ENCODE measurements around the gene TMEM106B. TPM values are rescaled to one million over a fixed set of nuclear protein-coding genes. Genes with fewer than 3 reads are reported as not detected.
A peak's percentile ranks its signal among the peaks of the same experiment; 100 is the strongest.

TMEM106B gene
- total RNA-seq, 5 donors from 2014 or later (not counting 1 experiment from before 2014, with no cell fraction given) = 30.8 to 45.9 (median 38.7) TPM

GRCh38 chr7:12244694-12245093 is 33.6 kb downstream of the TMEM106B start:
- Histone ChIP-seq H3K27ac (ENCODE audit: low read length) (no peak overlapping the region), H3K4me3 (ENCODE audit: control insufficient read depth in 1 of 2, extremely low read depth in 1 of 2, low read length in 1 of 2) (no peak overlapping the region), H3K36me3 (ENCODE audit: control insufficient read depth in 2 of 2, extremely low read depth in 1 of 2, insufficient read depth in 1 of 2, low read length in 1 of 2) (no peaks in the 10 kb centered on the region), H3K4me1 (ENCODE audit: control insufficient read depth in 1 of 2, extremely low read depth in 1 of 2, insufficient read depth in 2 of 2, low read length in 2 of 2) (no peaks in the 10 kb centered on the region), H3K27me3 (replicated peaks in 1 of 2; ENCODE audit: control insufficient read depth in 2 of 2, extremely low read depth in 1 of 2, insufficient read depth in 2 of 2, low read length in 1 of 2) (no peaks in the 10 kb centered on the region), H3K9me3 (no peaks in the 10 kb centered on the region)
- ChIA-PET POLR2A (interaction anchor here in 1 of 2 donors (0.6 kb wide), 1 partner anchor 17 kb away, joined by 3 read pairs; no protein-coding TSS in a partner anchor), CTCF (interaction anchor here in 1 of 2 donors (0.7 kb wide), 1 partner anchor 20 kb away, joined by 5 read pairs; no protein-coding TSS in a partner anchor)
- Mint-ChIP-seq H3K4me1 (peaks cover 8 to 11% (median 9%) of the 10 kb centered on the region in 3 donors), H3K36me3 (peaks cover 18% of the 10 kb centered on the region), H3K9me3 (peaks cover 0 to 4% (median 0%) of the 10 kb centered on the region in 3 donors), H3K4me3 (no peak overlapping the region), H3K27me3 (no peaks in the 10 kb centered on the region), H3K27ac (no peak overlapping the region)
- ATAC-seq (replicated peaks in 1 of 4) (no peak), DNase-seq (no peak)
- WGBS (ENCODE audit: insufficient coverage) = no CpG with 5 or more reads among the region's 2 CpGs

- Mint-ChIP-seq H3K9me3 (peaks cover 5 to 22% (median 11%) of the 10 kb centered on the region in 3 donors), H3K27me3 (no peaks in the 10 kb centered on the region), H3K36me3 (peaks cover 12% of the 10 kb centered on the region), H3K27ac (no peak overlapping the region), H3K4me3 (no peak overlapping the region), H3K4me1 (peaks cover 0 to 1% (median 0%) of the 10 kb centered on the region in 3 donors)
- DNase-seq = no peak
- Histone ChIP-seq H3K9me3 (no peaks in the 10 kb centered on the region), H3K4me3 (ENCODE audit: control insufficient read depth in 1 of 2, extremely low read depth in 1 of 2, low read length in 1 of 2) (no peak overlapping the region), H3K36me3 (ENCODE audit: control insufficient read depth in 2 of 2, extremely low read depth in 1 of 2, insufficient read depth in 1 of 2, low read length in 1 of 2) (no peaks in the 10 kb centered on the region), H3K27me3 (replicated peaks in 1 of 2; ENCODE audit: control insufficient read depth in 2 of 2, extremely low read depth in 1 of 2, insufficient read depth in 2 of 2, low read length in 1 of 2) (no peaks in the 10 kb centered on the region), H3K27ac (ENCODE audit: low read length) (no peak overlapping the region), H3K4me1 (ENCODE audit: control insufficient read depth in 1 of 2, extremely low read depth in 1 of 2, insufficient read depth in 2 of 2, low read length in 2 of 2) (no peaks in the 10 kb centered on the region)
- ChIA-PET CTCF (interaction anchor here in 1 of 2 donors (0.6 kb wide), 1 partner anchor 53 kb away, joined by 4 read pairs; no protein-coding TSS in a partner anchor), POLR2A (no interaction called here)
- 86% methylated on average over 1 of the region's 3 CpGs for WGBS (ENCODE audit: insufficient coverage)
- no peak for ATAC-seq (replicated peaks in 1 of 4)
These were observed 38.6 kb downstream of the TMEM106B start for GRCh38 chr7:12249706-12250105.

DNA sequence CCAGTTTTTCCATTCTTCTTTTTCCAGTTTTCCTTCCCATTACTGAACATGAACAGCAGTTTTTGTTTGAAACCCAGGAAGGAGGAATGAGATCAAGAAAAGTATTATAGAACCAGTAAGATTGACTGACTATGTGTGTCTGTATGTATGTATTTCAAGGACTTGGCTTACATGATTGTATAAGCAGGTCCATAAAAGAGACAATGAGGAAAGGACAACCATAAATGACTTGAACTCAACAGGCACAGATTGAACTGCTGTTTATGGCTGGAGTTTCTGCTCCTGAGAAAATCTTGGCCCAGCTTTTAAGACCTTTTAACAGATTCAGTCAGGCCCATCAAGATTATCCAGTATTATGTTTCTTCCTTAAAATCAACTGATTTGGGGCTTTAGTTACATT is 39.1 kb downstream of the TMEM106B start:
- Histone ChIP-seq H3K9me3 (no peaks in the 10 kb centered on the region), H3K4me1 (ENCODE audit: control insufficient read depth in 1 of 2, extremely low read depth in 1 of 2, insufficient read depth in 2 of 2, low read length in 2 of 2) (no peaks in the 10 kb centered on the region), H3K27ac (ENCODE audit: low read length) (no peak overlapping the region), H3K27me3 (replicated peaks in 1 of 2; ENCODE audit: control insufficient read depth in 2 of 2, extremely low read depth in 1 of 2, insufficient read depth in 2 of 2, low read length in 1 of 2) (no peaks in the 10 kb centered on the region), H3K4me3 (ENCODE audit: control insufficient read depth in 1 of 2, extremely low read depth in 1 of 2, low read length in 1 of 2) (no peak overlapping the region), H3K36me3 (ENCODE audit: control insufficient read depth in 2 of 2, extremely low read depth in 1 of 2, insufficient read depth in 1 of 2, low read length in 1 of 2) (no peaks in the 10 kb centered on the region)
- DNase-seq = no peak
- peaks cover 0 to 1% (median 0%) of the 10 kb centered on the region in 3 donors for H3K4me1 Mint-ChIP-seq
- no peaks in the 10 kb centered on the region for H3K27me3 Mint-ChIP-seq
- peaks cover 5 to 22% (median 11%) of the 10 kb centered on the region in 3 donors for H3K9me3 Mint-ChIP-seq
- ChIA-PET CTCF (interaction anchor here in 1 of 2 donors (0.6 kb wide), 1 partner anchor 54 kb away, joined by 4 read pairs; no protein-coding TSS in a partner anchor), POLR2A (no interaction called here)
- ATAC-seq (replicated peaks in 1 of 4) = no peak
- H3K4me3 Mint-ChIP-seq = no peak overlapping the region
- peaks cover 12% of the 10 kb centered on the region for H3K36me3 Mint-ChIP-seq
- H3K27ac Mint-ChIP-seq = no peak overlapping the region

DNA sequence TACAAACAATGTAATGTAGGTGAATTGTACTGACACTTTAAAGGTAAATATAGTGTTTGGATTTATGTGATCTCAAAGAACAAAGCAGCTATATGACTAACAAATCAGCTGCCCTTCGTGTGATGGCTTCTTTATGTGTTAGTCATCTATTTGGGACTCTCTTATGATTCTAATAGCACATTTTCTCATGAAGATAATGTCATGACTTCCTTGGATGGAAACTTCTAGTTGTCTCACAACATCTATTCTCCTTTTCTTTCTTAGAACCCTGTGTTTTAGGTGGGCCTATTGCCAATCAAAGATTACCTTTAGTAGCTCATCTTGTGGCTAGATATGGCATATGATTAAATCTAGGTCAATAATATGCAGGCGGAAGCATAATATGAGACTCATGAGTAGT is 45.0 kb downstream of the TMEM106B start:
- DNase-seq (peak in 1 of 35 experiments; percentile 5), ATAC-seq (replicated peaks in 1 of 4) (no peak)
- Mint-ChIP-seq H3K4me1 (peaks cover 0 to 11% (median 7%) of the 10 kb centered on the region in 3 donors), H3K36me3 (peaks cover 12% of the 10 kb centered on the region), H3K27ac (peak overlapping the region; percentile 81 to 84), H3K27me3 (no peaks in the 10 kb centered on the region), H3K9me3 (peaks cover 5 to 18% (median 11%) of the 10 kb centered on the region in 3 donors), H3K4me3 (no peak overlapping the region)
- POLR2A ChIA-PET = interaction anchor here in 1 of 2 donors (0.9 to 1.2 kb wide), 2 partner anchors 45 to 46 kb away, joined by 3 read pairs; partner anchors contain the start of gene TMEM106B
- Histone ChIP-seq H3K36me3 (ENCODE audit: control insufficient read depth in 2 of 2, extremely low read depth in 1 of 2, insufficient read depth in 1 of 2, low read length in 1 of 2) (no peaks in the 10 kb centered on the region), H3K27ac (ENCODE audit: low read length) (peak overlapping the region; percentile 83), H3K4me3 (ENCODE audit: control insufficient read depth in 1 of 2, extremely low read depth in 1 of 2, low read length in 1 of 2) (no peak overlapping the region), H3K9me3 (no peaks in the 10 kb centered on the region), H3K27me3 (replicated peaks in 1 of 2; ENCODE audit: control insufficient read depth in 2 of 2, extremely low read depth in 1 of 2, insufficient read depth in 2 of 2, low read length in 1 of 2) (no peaks in the 10 kb centered on the region), H3K4me1 (ENCODE audit: control insufficient read depth in 1 of 2, extremely low read depth in 1 of 2, insufficient read depth in 2 of 2, low read length in 2 of 2) (peaks cover 0 to 8% of the 10 kb centered on the region in 2 experiments)
- CTCF ChIA-PET = no interaction called here
- 80% methylated on average over 1 of the region's 2 CpGs for whole genome bisulfite sequencing (ENCODE audit: insufficient coverage)

- Histone ChIP-seq H3K4me1 (ENCODE audit: control insufficient read depth in 1 of 2, extremely low read depth in 1 of 2, insufficient read depth in 2 of 2, low read length in 2 of 2) (peaks cover 0 to 8% of the 10 kb centered on the region in 2 experiments), H3K36me3 (ENCODE audit: control insufficient read depth in 2 of 2, extremely low read depth in 1 of 2, insufficient read depth in 1 of 2, low read length in 1 of 2) (no peaks in the 10 kb centered on the region), H3K9me3 (no peaks in the 10 kb centered on the region), H3K27ac (ENCODE audit: low read length) (peak overlapping the region; percentile 83), H3K27me3 (replicated peaks in 1 of 2; ENCODE audit: control insufficient read depth in 2 of 2, extremely low read depth in 1 of 2, insufficient read depth in 2 of 2, low read length in 1 of 2) (no peaks in the 10 kb centered on the region), H3K4me3 (ENCODE audit: control insufficient read depth in 1 of 2, extremely low read depth in 1 of 2, low read length in 1 of 2) (peak overlapping the region in 1 of 2 donors; percentile 37)
- no peak overlapping the region for H3K27ac Mint-ChIP-seq
- no peaks in the 10 kb centered on the region for H3K27me3 Mint-ChIP-seq
- no peak overlapping the region for H3K4me3 Mint-ChIP-seq
- H3K4me1 Mint-ChIP-seq = peaks cover 0 to 11% (median 7%) of the 10 kb centered on the region in 3 donors
- no peaks in the 10 kb centered on the region for H3K36me3 Mint-ChIP-seq
- peak in 14 of 35 experiments; percentile 3 to 79 (median 16) for DNase-seq
- POLR2A ChIA-PET = interaction anchor here (0.7 to 1.2 kb wide), 6 partner anchors 42 to 1405 kb away, joined by 3 to 11 read pairs (median 4); partner anchors contain the start of gene TMEM106B (in 1 of the 2)
- WGBS (ENCODE audit: insufficient coverage) = 0% methylated on average over 1 of the region's 2 CpGs
- CTCF ChIA-PET = interaction anchor here in 1 of 2 donors (0.5 to 2.0 kb wide), 4 partner anchors 23 to 378 kb away, joined by 3 to 10 read pairs (median 4); partner anchors contain the start of gene TMEM106B
- ATAC-seq (replicated peaks in 1 of 4) = peak; percentile 96 to 97 (median 97)
- peaks cover 0 to 5% (median under 1%) of the 10 kb centered on the region in 3 donors for H3K9me3 Mint-ChIP-seq
These were observed 46.5 kb downstream of the TMEM106B start for GRCh38 chr7:12257582-12257981.

- CTCF ChIA-PET = interaction anchor here (0.5 to 2.0 kb wide), 7 partner anchors 22 to 1317 kb away, joined by 3 to 10 read pairs (median 4); partner anchors contain the start of gene TMEM106B (in 1 of the 2)
- H3K36me3 Mint-ChIP-seq = no peaks in the 10 kb centered on the region
- H3K4me3 ChIP-seq (ENCODE audit: control insufficient read depth in 1 of 2, extremely low read depth in 1 of 2, low read length in 1 of 2) = peak overlapping the region in 1 of 2 donors; percentile 37
These were observed 47.0 kb downstream of the TMEM106B start for GRCh38 chr7:12258074-12258473.

More at GRCh38 chr7:12258074-12258473, 47.0 kb downstream of the TMEM106B start:
- Mint-ChIP-seq H3K4me3 (no peak overlapping the region), H3K9me3 (peaks cover 0 to under 1% (median 0%) of the 10 kb centered on the region in 3 donors), H3K27me3 (no peaks in the 10 kb centered on the region), H3K4me1 (peaks cover 0 to 11% (median 7%) of the 10 kb centered on the region in 3 donors), H3K27ac (no peak overlapping the region)
- Histone ChIP-seq H3K36me3 (ENCODE audit: control insufficient read depth in 2 of 2, extremely low read depth in 1 of 2, insufficient read depth in 1 of 2, low read length in 1 of 2) (no peaks in the 10 kb centered on the region), H3K27me3 (replicated peaks in 1 of 2; ENCODE audit: control insufficient read depth in 2 of 2, extremely low read depth in 1 of 2, insufficient read depth in 2 of 2, low read length in 1 of 2) (no peaks in the 10 kb centered on the region), H3K9me3 (no peaks in the 10 kb centered on the region), H3K27ac (ENCODE audit: low read length) (peak overlapping the region; percentile 83), H3K4me1 (ENCODE audit: control insufficient read depth in 1 of 2, extremely low read depth in 1 of 2, insufficient read depth in 2 of 2, low read length in 2 of 2) (peaks cover 0 to 8% of the 10 kb centered on the region in 2 experiments)
- WGBS (ENCODE audit: insufficient coverage) = 98% methylated on average over 4 of the region's 4 CpGs
- POLR2A ChIA-PET = interaction anchor here (0.6 to 1.2 kb wide), 8 partner anchors 35 to 1404 kb away, joined by 3 to 12 read pairs (median 4); partner anchors contain the start of gene TMEM106B (in 1 of the 2)
- ATAC-seq (replicated peaks in 1 of 4) = no peak
- no peak for DNase-seq

Data from T-cell (primary cell).